Measurements from ENCODE around the gene CDH23. TPM values are rescaled to one million over a fixed set of nuclear protein-coding genes. Genes with fewer than 3 reads are reported as not detected.
"Not testable (repeated sequence)": the region's sequence is repeated elsewhere in the genome, so short reads cannot be mapped to it uniquely, and the experiment has no call there.

CDH23 gene
- total RNA-seq, result under 1 TPM in 1 of 2 donors, not detected in 1; 0.06 TPM

- H3K27ac Mint-ChIP-seq, result no peak within 1 kb of the TSS
- no peaks in the 10 kb centered on the region for H3K9me3 Mint-ChIP-seq
- H3K4me1 Mint-ChIP-seq (ENCODE audit: low read depth in 2 of 2), result peaks cover 5 to 6% of the 10 kb centered on the region in 2 donors
- no peaks in the 10 kb centered on the region for H3K36me3 Mint-ChIP-seq
- ATAC-seq (peak; percentile 32 to 41), DNase-seq (ENCODE audit: low spot score) (no peak)
- H3K4me3 Mint-ChIP-seq, result peak within 1 kb of the TSS; percentile 36
- peaks cover 46 to 53% of the 10 kb centered on the region in 2 donors for H3K27me3 Mint-ChIP-seq
Observed at GRCh38 chr10:71396711-71397295, at the start of gene CDH23. Gene CDH23 (plus strand): TSS chr10:71396920. CDS start chr10:71439832, 42,912 bp downstream.

DNA sequence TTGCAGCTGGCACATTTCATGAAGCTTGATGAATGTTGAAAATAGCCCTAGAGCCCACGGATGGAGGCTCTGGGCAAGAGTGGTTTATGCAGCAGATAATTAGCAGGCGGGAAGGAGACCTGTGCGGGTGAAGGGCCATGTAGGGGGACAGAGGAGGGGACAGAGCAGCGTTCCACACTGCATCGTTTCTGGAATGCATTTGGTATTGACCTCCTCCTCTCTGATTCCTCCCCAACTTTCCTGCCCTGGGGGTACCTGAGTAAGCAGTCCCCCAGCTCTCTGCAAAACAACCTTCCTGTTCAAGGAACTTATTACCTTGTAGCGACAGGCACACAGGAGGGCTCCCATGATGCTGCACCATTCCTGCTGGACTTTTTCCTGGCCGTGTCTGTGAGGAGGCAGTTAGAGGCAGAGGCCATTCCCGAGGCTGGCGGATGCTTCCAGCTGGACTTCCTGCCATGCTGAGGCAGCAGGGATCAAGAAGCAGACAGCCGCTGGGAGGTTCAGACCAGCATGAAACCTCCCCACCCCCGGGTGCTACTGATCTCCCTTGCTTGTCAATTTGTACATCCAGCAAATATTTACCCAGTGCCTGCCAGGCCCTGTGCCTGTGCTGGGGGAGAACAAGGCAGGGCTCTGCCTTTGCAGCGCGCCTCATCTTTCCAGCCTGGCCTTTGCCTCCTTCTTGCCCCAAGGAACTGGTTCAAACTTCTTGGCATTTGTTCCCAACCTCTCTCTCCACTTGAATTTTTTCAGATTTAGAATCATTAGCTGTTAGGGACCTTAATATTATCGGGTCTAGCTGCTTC lies 48.9 kb upstream of the CDH23 start:
- Mint-ChIP-seq H3K36me3 (no peaks in the 10 kb centered on the region), H3K4me1 (ENCODE audit: low read depth in 2 of 2) (peaks cover 0 to 5% of the 10 kb centered on the region in 2 donors), H3K4me3 (no peak overlapping the region), H3K27ac (no peak overlapping the region), H3K27me3 (no peaks in the 10 kb centered on the region), H3K9me3 (no peaks in the 10 kb centered on the region)
- DNase-seq (ENCODE audit: low spot score) (no peak), ATAC-seq (no peak)

DNA sequence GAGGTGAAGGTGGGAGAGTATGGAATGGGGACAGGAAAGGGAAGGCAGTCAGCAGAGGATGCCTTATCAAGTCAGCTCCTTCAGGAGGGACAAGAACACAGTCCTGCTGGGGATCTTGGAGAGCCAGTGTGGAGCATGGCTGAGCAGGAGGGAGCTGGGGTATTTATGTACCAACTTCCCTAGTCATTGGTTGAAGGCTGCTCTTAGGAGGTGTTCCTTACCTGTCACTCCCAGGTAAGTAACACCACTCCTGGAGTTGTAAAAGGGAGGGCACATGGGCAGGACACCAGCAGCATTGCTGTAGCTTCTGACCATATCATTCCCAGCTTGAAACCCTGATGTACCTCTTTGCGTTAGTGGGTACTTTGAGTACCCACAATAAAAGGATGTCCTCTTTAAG lies 47.9 kb upstream of the CDH23 start:
- Mint-ChIP-seq H3K9me3 (no peaks in the 10 kb centered on the region), H3K36me3 (no peaks in the 10 kb centered on the region), H3K27me3 (no peaks in the 10 kb centered on the region), H3K27ac (no peak overlapping the region), H3K4me1 (ENCODE audit: low read depth in 2 of 2) (peaks cover 0 to 2% of the 10 kb centered on the region in 2 donors), H3K4me3 (no peak overlapping the region)
- ATAC-seq (no peak), DNase-seq (ENCODE audit: low spot score) (no peak)

- H3K9me3 Mint-ChIP-seq, result no peaks in the 10 kb centered on the region
- H3K4me1 Mint-ChIP-seq (ENCODE audit: low read depth in 2 of 2), result peaks cover 0 to 2% of the 10 kb centered on the region in 2 donors
- DNase-seq (ENCODE audit: low spot score) (no peak), ATAC-seq (no peak)
- H3K4me3 Mint-ChIP-seq, result no peak overlapping the region
- H3K36me3 Mint-ChIP-seq, result no peaks in the 10 kb centered on the region
- H3K27ac Mint-ChIP-seq, result no peak overlapping the region
- no peaks in the 10 kb centered on the region for H3K27me3 Mint-ChIP-seq
Observed at GRCh38 chr10:71349406-71349805, 47.3 kb upstream of the CDH23 start.

GRCh38 chr10:71351087-71351486 lies 45.6 kb upstream of the CDH23 start:
- Mint-ChIP-seq H3K4me3 (no peak overlapping the region), H3K9me3 (no peaks in the 10 kb centered on the region), H3K4me1 (ENCODE audit: low read depth in 2 of 2) (peaks cover 0 to 2% of the 10 kb centered on the region in 2 donors), H3K27me3 (no peaks in the 10 kb centered on the region), H3K27ac (no peak overlapping the region), H3K36me3 (no peaks in the 10 kb centered on the region)
- ATAC-seq (no peak), DNase-seq (ENCODE audit: low spot score) (no peak)

DNA sequence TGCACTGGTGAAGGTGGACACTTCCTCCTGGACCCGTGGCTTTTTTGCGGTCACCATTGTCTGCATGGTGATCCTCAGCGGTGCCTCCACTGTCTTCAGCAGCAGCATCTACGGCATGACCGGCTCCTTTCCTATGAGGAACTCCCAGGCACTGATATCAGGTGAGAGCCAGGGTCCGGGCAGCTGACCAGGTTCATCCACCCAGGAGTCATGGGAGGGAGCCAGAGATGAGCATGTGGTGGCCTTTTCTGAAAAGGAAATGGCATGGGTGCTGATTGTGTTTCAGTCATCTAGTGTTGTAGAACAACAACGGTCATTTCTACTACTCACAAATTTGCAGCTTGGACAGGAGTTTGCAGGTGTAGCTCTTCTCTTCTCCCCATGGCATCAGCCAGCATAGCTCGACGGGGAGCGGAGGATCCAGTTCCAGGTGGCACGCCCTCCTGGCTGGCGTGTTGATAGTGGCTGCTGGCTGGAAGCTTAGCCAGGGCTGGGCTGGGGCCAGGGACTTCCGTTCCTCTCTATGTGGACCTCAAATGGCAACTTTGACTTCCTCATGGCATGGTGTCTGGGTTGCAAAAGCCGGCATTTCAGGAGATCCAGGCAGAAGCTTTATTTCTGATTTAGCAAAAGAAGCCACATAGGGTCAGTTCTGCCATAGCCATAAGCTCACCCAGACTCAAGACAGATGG lies 44.9 kb upstream of the CDH23 start:
- Mint-ChIP-seq H3K36me3 (no peaks in the 10 kb centered on the region), H3K4me1 (ENCODE audit: low read depth in 2 of 2) (peaks cover 0 to 2% of the 10 kb centered on the region in 2 donors), H3K27ac (no peak overlapping the region), H3K27me3 (no peaks in the 10 kb centered on the region), H3K4me3 (no peak overlapping the region), H3K9me3 (no peaks in the 10 kb centered on the region)
- DNase-seq (ENCODE audit: low spot score) (no peak), ATAC-seq (no peak)

DNA sequence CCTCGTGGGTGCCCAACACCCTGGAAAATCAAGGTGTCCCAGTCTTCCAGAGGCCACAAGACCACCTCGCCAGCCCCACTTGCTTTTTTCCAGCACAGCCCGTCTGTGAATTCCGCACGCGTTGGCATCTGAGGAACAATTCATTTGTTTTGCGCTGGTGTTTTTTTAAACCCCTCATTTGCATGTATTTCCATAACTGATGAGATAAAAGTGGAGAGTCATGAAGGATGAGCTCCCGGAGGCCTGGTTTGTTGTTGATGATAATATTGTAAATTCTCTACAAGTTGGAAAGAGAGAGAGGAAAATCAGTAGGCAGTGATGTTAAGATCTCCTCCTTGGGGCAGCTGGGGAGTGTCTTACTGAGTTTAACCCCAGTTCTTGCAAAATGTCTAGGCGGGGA lies 43.1 kb upstream of the CDH23 start:
- Mint-ChIP-seq H3K27me3 (no peaks in the 10 kb centered on the region), H3K36me3 (no peaks in the 10 kb centered on the region), H3K4me1 (ENCODE audit: low read depth in 2 of 2) (peaks cover 0 to 2% of the 10 kb centered on the region in 2 donors), H3K4me3 (no peak overlapping the region), H3K9me3 (no peaks in the 10 kb centered on the region), H3K27ac (no peak overlapping the region)
- DNase-seq (ENCODE audit: low spot score) (no peak), ATAC-seq (no peak)

DNA sequence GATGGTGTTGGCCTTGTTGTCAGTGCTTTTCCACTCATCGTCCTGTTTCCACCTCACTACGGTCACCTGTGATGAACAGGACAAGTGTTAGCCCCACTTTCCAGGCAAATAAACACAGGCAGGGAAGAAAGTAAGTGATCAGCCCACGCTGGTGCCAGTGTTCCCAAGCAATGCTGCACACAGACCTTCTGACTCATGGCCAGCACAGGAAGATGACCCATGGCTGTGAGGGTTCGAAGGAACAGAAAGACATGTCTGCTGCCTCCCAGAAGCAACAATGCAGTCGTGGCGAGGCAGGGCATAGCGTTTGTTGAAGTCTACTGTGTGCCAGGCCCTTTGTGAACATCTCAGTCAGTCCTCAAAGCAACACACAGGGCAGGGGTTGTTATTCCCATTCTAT lies 41.9 kb upstream of the CDH23 start:
- Mint-ChIP-seq H3K36me3 (no peaks in the 10 kb centered on the region), H3K27ac (no peak overlapping the region), H3K9me3 (no peaks in the 10 kb centered on the region), H3K4me1 (ENCODE audit: low read depth in 2 of 2) (peaks cover 0 to under 1% of the 10 kb centered on the region in 2 donors), H3K27me3 (no peaks in the 10 kb centered on the region), H3K4me3 (no peak overlapping the region)
- DNase-seq (ENCODE audit: low spot score), result no peak
- no peak for ATAC-seq

DNA sequence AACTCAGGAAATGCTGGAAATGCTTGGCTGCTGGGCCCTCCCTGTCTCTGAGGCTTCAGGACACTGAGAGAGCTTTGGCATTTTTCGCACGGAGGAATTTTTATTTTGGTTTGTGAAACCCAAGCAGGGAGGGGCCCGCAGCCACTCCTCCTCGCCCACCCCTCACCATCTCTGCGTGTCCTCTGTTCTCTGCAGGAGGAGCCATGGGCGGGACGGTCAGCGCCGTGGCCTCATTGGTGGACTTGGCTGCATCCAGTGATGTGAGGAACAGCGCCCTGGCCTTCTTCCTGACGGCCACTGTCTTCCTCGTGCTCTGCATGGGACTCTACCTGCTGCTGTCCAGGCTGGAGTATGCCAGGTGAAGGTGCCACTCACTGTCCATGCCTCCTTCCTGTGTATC lies 40.8 kb upstream of the CDH23 start:
- no peak for ATAC-seq
- no peak for DNase-seq (ENCODE audit: low spot score)
- Mint-ChIP-seq H3K9me3 (no peaks in the 10 kb centered on the region), H3K4me1 (ENCODE audit: low read depth in 2 of 2) (no peaks in the 10 kb centered on the region), H3K27me3 (no peaks in the 10 kb centered on the region), H3K36me3 (no peaks in the 10 kb centered on the region), H3K27ac (no peak overlapping the region), H3K4me3 (no peak overlapping the region)

DNA sequence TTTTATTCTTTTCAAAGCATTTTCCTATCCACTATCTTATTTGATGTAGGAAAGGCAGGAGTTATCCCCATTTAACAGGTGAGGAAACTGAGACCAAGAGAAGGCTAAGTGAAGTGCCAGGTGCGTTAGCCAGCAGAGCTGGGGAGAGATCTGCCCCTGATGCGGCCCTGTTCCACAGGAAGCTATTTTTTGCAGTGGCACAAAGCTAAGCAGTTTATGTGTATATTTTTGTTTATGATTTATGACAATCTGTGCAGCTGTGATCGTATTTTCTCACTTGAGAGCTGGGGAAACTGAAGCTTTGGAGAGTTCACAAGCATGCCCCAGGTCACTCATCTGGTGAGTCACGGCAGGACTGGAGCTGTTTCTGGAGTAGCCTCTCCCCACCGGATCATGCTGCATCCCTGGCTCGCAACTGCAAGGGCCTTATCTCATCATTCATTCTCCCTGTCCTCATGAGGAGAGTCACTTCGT lies 38.9 kb upstream of the CDH23 start:
- no peaks in the 10 kb centered on the region for H3K27me3 Mint-ChIP-seq

GRCh38 chr10:71358277-71358676 lies 38.4 kb upstream of the CDH23 start:
- no peak overlapping the region for H3K27ac Mint-ChIP-seq
- no peak for ATAC-seq

More for the DNA sequence above, 38.9 kb upstream of the CDH23 start:
- H3K4me1 Mint-ChIP-seq (ENCODE audit: low read depth in 2 of 2), result no peaks in the 10 kb centered on the region
- ATAC-seq (no peak), DNase-seq (ENCODE audit: low spot score) (no peak)
- no peaks in the 10 kb centered on the region for H3K9me3 Mint-ChIP-seq
- no peak overlapping the region for H3K27ac Mint-ChIP-seq
- no peak overlapping the region for H3K4me3 Mint-ChIP-seq
- no peaks in the 10 kb centered on the region for H3K36me3 Mint-ChIP-seq

DNA sequence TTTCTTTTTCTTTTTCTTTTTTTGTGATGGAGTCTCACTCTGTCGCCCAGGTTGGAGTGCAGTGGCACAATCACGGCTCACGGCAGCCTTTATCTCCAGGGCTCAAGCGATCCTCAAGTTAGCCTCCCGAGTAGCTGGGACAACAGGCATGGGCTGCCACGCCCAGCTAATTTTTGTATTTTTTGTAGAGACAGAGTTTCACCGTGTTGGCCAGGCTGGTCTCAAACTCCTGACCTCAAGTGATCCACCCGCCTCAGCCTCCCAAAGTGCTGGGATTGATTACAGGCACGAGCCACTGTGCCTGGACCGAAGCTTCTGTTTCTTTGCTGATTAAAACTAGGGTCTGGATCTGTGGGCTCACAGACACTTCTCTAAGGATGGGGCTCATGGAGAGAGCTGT lies 37.8 kb upstream of the CDH23 start:
- not testable (repeated sequence) for H3K36me3 Mint-ChIP-seq; H3K27ac Mint-ChIP-seq; H3K4me3 Mint-ChIP-seq; H3K27me3 Mint-ChIP-seq; DNase-seq (ENCODE audit: low spot score); H3K9me3 Mint-ChIP-seq; H3K4me1 Mint-ChIP-seq (ENCODE audit: low read depth in 2 of 2); ATAC-seq

More at GRCh38 chr10:71358277-71358676, 38.4 kb upstream of the CDH23 start:
- DNase-seq (ENCODE audit: low spot score), result no peak
- Mint-ChIP-seq H3K4me3 (no peak overlapping the region), H3K36me3 (no peaks in the 10 kb centered on the region), H3K27me3 (no peaks in the 10 kb centered on the region), H3K9me3 (no peaks in the 10 kb centered on the region), H3K4me1 (ENCODE audit: low read depth in 2 of 2) (no peaks in the 10 kb centered on the region)

GRCh38 chr10:71359364-71360046 lies 37.2 kb upstream of the CDH23 start:
- ATAC-seq, result no peak
- no peaks in the 10 kb centered on the region for H3K4me1 Mint-ChIP-seq (ENCODE audit: low read depth in 2 of 2)

More at GRCh38 chr10:71359364-71360046, 37.2 kb upstream of the CDH23 start:
- no peak overlapping the region for H3K4me3 Mint-ChIP-seq
- H3K27ac Mint-ChIP-seq, result no peak overlapping the region
- H3K36me3 Mint-ChIP-seq, result no peaks in the 10 kb centered on the region
- no peaks in the 10 kb centered on the region for H3K27me3 Mint-ChIP-seq
- H3K9me3 Mint-ChIP-seq, result no peaks in the 10 kb centered on the region
- DNase-seq (ENCODE audit: low spot score), result no peak

Measured in natural killer cell treated with Interleukin-12 subunit alpha and Interleukin-12 subunit beta and Interleukin-15 and Interleukin-18, amount 100 ng/mL, for 72 hours (primary cell).